HEK293 (cell line): ENCODE results near the gene TMEM218.

Experiments
- CTCF ChIA-PET: fragments of 350-600 bp; formaldehyde crosslinking; extraction: SDS; loops from one replicate; lab custom pipeline; 2021; ENCODE audit warnings: antibody characterized with exemption; lab: Yijun Ruan, JAX
- POLR2A ChIA-PET: fragments of 300-600 bp; formaldehyde crosslinking; extraction: SDS; loops from one replicate; lab custom pipeline; 2020; ENCODE audit warnings: antibody characterized with exemption, inconsistent platforms; lab: Yijun Ruan, JAX
- H3K27ac ChIP-seq: fragments of 200-500 bp; sonication (Bioruptor generic); 2 replicates; pipeline ENCODE4 v1.5.1; 2014; ENCODE audit warnings: low read depth, low read length, control low read depth, inconsistent platforms; ENCODE audit errors: extremely low read depth
- H3K36me3 ChIP-seq, 2 experiments: fragments of 200-500 bp in 1 of 2; sonication (Bioruptor generic) in 1 of 2; 1 replicate in 1 of 2; 2 replicates in 1 of 2; pipeline ENCODE4 v1.5.1; 2014 to 2017; ENCODE audit warnings: inconsistent platforms in 2 of 2, low read length in 2 of 2; ENCODE audit not compliant: control insufficient read depth in 2 of 2, insufficient read depth in 1 of 2
- H3K4me1 ChIP-seq: fragments of 200-500 bp; sonication (Bioruptor generic); 2 replicates; pipeline ENCODE4 v1.5.1; 2014; ENCODE audit warnings: mild to moderate bottlenecking, low read length, inconsistent platforms; ENCODE audit not compliant: control insufficient read depth, insufficient read depth
- H3K4me3 ChIP-seq: 2 replicates; pipeline ENCODE4 v1.5.1; 2011; ENCODE audit warnings: low read depth, mild to moderate bottlenecking, control low read depth, low read length, moderate library complexity
- H3K9me3 ChIP-seq: fragments of 200-500 bp; sonication (Bioruptor generic); 2 replicates; pipeline ENCODE4 v1.5.1; 2014; ENCODE audit warnings: low read depth, low read length, inconsistent platforms; ENCODE audit not compliant: control insufficient read depth, insufficient read depth
- SP3 ChIP-seq: fragments of 450-650 bp; formaldehyde crosslinking; IDR thresholded peaks from 2 replicates; pipeline ENCODE4 v1.5.1; 2016; ENCODE audit warnings: missing biosample characterization, missing genetic modification characterization
- ZBTB6 ChIP-seq: fragments of 450-650 bp; formaldehyde crosslinking; IDR thresholded peaks from 2 replicates; pipeline ENCODE4 v1.5.1; 2017; ENCODE audit warnings: missing biosample characterization, missing genetic modification characterization
- ZNF121 ChIP-seq: fragments of 450-650 bp; formaldehyde crosslinking; IDR thresholded peaks from 2 replicates; pipeline ENCODE4 v1.5.1; 2016; ENCODE audit warnings: missing biosample characterization, missing genetic modification characterization
- ZNF169 ChIP-seq: fragments of 450-650 bp; formaldehyde crosslinking; IDR thresholded peaks from 2 replicates; pipeline ENCODE4 v1.5.1; 2016; ENCODE audit warnings: missing biosample characterization, missing genetic modification characterization
- ZNF174 ChIP-seq: fragments of 450-650 bp; formaldehyde crosslinking; IDR thresholded peaks from 2 replicates; pipeline ENCODE4 v1.5.0; 2017; ENCODE audit warnings: missing biosample characterization, mild to moderate bottlenecking, missing genetic modification characterization
- ZNF221 ChIP-seq: fragments of 450-650 bp; formaldehyde crosslinking; IDR thresholded peaks from 2 replicates; pipeline ENCODE4 v1.5.1; 2017; ENCODE audit warnings: missing biosample characterization, missing genetic modification characterization, borderline replicate concordance
- ZNF335 ChIP-seq: fragments of 450-650 bp; formaldehyde crosslinking; conservative IDR thresholded peaks from 2 replicates; pipeline ENCODE4 v1.5.1; 2016; ENCODE audit warnings: missing biosample characterization, missing genetic modification characterization
- ZNF391 ChIP-seq: fragments of 450-650 bp; formaldehyde crosslinking; IDR thresholded peaks from 2 replicates; pipeline ENCODE4 v1.5.1; 2016; ENCODE audit warnings: low read depth, missing biosample characterization, missing genetic modification characterization, borderline replicate concordance
- ZNF664 ChIP-seq: fragments of 450-650 bp; formaldehyde crosslinking; IDR thresholded peaks from 2 replicates; pipeline ENCODE4 v1.5.1; 2016; ENCODE audit warnings: missing biosample characterization, missing genetic modification characterization
- ZNF670 ChIP-seq: fragments of 450-650 bp; formaldehyde crosslinking; IDR thresholded peaks from 2 replicates; pipeline ENCODE4 v1.5.1; 2016; ENCODE audit warnings: missing biosample characterization, missing genetic modification characterization, low read depth
- ZNF677 ChIP-seq: fragments of 450-650 bp; IDR thresholded peaks from 2 replicates; pipeline ENCODE4 v1.5.0; 2018; ENCODE audit warnings: missing biosample characterization, mild to moderate bottlenecking, missing genetic modification characterization, moderate library complexity
- ZNF707 ChIP-seq: fragments of 450-650 bp; formaldehyde crosslinking; IDR thresholded peaks from 2 replicates; pipeline ENCODE4 v1.5.1; 2016; ENCODE audit warnings: missing biosample characterization, missing genetic modification characterization
- ZNF843 ChIP-seq: fragments of 450-650 bp; formaldehyde crosslinking; IDR thresholded peaks from 2 replicates; pipeline ENCODE4 v1.5.1; 2016; ENCODE audit warnings: missing biosample characterization, missing genetic modification characterization
- TF ChIP-seq, protein P1 (sequence below): fragments of 450-650 bp; formaldehyde crosslinking; IDR thresholded peaks from 2 replicates; pipeline ENCODE4 v1.5.1; 2016; ENCODE audit warnings: missing biosample characterization, missing genetic modification characterization
- TF ChIP-seq, protein P2 (sequence below): fragments of 450-650 bp; formaldehyde crosslinking; IDR thresholded peaks from 2 replicates; pipeline ENCODE4 v1.5.1; 2016; ENCODE audit warnings: missing biosample characterization, missing genetic modification characterization
- TF ChIP-seq, protein P3 (sequence below): fragments of 450-650 bp; formaldehyde crosslinking; IDR thresholded peaks from 2 replicates; pipeline ENCODE4 v1.5.1; 2016; ENCODE audit warnings: missing biosample characterization, missing genetic modification characterization

Gene TMEM218

GRCh38 chr11:125155767-125156166 lies 44.3 kb upstream of the TMEM218 start:
- H3K4me3 ChIP-seq = no peak overlapping the region
- CTCF ChIA-PET = no interaction called here
- H3K27ac ChIP-seq = no peak overlapping the region
- H3K36me3 ChIP-seq = no peaks in the 10 kb centered on the region
- POLR2A ChIA-PET = no interaction called here
- no peaks in the 10 kb centered on the region for H3K4me1 ChIP-seq
- TF ChIP-seq, protein P1, sequence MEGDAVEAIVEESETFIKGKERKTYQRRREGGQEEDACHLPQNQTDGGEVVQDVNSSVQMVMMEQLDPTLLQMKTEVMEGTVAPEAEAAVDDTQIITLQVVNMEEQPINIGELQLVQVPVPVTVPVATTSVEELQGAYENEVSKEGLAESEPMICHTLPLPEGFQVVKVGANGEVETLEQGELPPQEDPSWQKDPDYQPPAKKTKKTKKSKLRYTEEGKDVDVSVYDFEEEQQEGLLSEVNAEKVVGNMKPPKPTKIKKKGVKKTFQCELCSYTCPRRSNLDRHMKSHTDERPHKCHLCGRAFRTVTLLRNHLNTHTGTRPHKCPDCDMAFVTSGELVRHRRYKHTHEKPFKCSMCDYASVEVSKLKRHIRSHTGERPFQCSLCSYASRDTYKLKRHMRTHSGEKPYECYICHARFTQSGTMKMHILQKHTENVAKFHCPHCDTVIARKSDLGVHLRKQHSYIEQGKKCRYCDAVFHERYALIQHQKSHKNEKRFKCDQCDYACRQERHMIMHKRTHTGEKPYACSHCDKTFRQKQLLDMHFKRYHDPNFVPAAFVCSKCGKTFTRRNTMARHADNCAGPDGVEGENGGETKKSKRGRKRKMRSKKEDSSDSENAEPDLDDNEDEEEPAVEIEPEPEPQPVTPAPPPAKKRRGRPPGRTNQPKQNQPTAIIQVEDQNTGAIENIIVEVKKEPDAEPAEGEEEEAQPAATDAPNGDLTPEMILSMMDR (tag by site-specific recombination) = no peak
- TF ChIP-seq ZNF391 (tag by site-specific recombination) (no peak), ZNF664 (tag by site-specific recombination) (no peak), ZNF169 (tag by site-specific recombination) (no peak), SP3 (tag by site-specific recombination) (no peak), ZNF174 (no peak), ZBTB6 (tag by site-specific recombination) (no peak), ZNF707 (tag by site-specific recombination) (no peak)
- TF ChIP-seq, protein P2, sequence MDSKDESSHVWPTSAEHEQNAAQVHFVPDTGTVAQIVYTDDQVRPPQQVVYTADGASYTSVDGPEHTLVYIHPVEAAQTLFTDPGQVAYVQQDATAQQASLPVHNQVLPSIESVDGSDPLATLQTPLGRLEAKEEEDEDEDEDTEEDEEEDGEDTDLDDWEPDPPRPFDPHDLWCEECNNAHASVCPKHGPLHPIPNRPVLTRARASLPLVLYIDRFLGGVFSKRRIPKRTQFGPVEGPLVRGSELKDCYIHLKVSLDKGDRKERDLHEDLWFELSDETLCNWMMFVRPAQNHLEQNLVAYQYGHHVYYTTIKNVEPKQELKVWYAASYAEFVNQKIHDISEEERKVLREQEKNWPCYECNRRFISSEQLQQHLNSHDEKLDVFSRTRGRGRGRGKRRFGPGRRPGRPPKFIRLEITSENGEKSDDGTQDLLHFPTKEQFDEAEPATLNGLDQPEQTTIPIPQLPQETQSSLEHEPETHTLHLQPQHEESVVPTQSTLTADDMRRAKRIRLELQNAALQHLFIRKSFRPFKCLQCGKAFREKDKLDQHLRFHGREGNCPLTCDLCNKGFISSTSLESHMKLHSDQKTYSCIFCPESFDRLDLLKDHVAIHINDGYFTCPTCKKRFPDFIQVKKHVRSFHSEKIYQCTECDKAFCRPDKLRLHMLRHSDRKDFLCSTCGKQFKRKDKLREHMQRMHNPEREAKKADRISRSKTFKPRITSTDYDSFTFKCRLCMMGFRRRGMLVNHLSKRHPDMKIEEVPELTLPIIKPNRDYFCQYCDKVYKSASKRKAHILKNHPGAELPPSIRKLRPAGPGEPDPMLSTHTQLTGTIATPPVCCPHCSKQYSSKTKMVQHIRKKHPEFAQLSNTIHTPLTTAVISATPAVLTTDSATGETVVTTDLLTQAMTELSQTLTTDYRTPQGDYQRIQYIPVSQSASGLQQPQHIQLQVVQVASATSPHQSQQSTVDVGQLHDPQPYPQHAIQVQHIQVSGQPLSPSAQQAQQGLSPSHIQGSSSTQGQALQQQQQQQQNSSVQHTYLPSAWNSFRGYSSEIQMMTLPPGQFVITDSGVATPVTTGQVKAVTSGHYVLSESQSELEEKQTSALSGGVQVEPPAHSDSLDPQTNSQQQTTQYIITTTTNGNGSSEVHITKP (tag by site-specific recombination) = no peak
- no peaks in the 10 kb centered on the region for H3K9me3 ChIP-seq

DNA sequence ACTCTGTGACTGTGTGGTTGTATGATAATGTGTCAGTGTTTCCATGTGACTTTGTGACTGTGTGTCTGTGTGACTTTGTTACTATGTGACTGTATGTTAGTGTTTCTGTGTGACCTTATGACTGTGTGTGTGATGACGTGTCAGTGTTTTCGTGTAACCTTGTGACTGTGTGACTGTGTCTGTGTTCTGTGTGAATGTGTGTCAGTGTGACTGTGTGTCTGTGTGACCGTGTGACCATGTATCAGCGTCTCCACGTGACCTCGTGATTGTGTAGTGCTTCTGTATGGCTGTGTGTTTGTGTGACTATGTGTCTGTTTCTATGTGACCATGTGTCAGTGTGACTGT lies 43.6 kb upstream of the TMEM218 start:
- H3K4me3 ChIP-seq = no peak overlapping the region
- CTCF ChIA-PET = interaction anchor here (1.0 to 1.1 kb wide), 2 partner anchors 10 to 157 kb away, joined by 3 read pairs; partner anchors contain the start of gene PKNOX2
- no peaks in the 10 kb centered on the region for H3K36me3 ChIP-seq
- POLR2A ChIA-PET = no interaction called here
- no peaks in the 10 kb centered on the region for H3K9me3 ChIP-seq
- no peak overlapping the region for H3K27ac ChIP-seq
- no peaks in the 10 kb centered on the region for H3K4me1 ChIP-seq
- TF ChIP-seq ZNF221 (tag by site-specific recombination) = no peak
- no peak for TF ChIP-seq ZNF843 (tag by site-specific recombination)
- TF ChIP-seq ZNF664 (tag by site-specific recombination) = no peak

- H3K9me3 ChIP-seq = no peaks in the 10 kb centered on the region
- no peaks in the 10 kb centered on the region for H3K4me1 ChIP-seq
- no peak overlapping the region for H3K27ac ChIP-seq
- no peaks in the 10 kb centered on the region for H3K36me3 ChIP-seq
- POLR2A ChIA-PET = no interaction called here
- H3K4me3 ChIP-seq = no peak overlapping the region
- CTCF ChIA-PET = interaction anchor here (0.7 to 1.1 kb wide), 3 partner anchors 10 to 157 kb away, joined by 3 read pairs; partner anchors contain the start of gene PKNOX2
- TF ChIP-seq ZNF670 (tag by site-specific recombination) (no peak), ZNF335 (tag by site-specific recombination) (no peak), ZNF677 (tag by site-specific recombination) (no peak), ZNF121 (tag by site-specific recombination) (no peak)
- TF ChIP-seq, protein P3, sequence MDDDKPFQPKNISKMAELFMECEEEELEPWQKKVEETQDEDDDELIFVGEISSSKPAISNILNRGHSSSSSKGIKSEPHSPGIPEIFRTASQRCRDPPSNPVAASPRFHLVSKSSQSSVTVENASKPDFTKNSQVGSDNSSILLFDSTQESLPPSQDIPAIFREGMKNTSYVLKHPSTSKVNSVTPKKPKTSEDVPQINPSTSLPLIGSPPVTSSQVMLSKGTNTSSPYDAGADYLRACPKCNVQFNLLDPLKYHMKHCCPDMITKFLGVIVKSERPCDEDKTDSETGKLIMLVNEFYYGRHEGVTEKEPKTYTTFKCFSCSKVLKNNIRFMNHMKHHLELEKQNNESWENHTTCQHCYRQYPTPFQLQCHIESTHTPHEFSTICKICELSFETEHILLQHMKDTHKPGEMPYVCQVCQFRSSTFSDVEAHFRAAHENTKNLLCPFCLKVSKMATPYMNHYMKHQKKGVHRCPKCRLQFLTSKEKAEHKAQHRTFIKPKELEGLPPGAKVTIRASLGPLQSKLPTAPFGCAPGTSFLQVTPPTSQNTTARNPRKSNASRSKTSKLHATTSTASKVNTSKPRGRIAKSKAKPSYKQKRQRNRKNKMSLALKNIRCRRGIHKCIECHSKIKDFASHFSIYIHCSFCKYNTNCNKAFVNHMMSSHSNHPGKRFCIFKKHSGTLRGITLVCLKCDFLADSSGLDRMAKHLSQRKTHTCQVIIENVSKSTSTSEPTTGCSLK (tag by site-specific recombination) = no peak
Observed at GRCh38 chr11:125154378-125155099, 43.1 kb upstream of the TMEM218 start.
